ENCODE measurements around the gene PCDHGA1.
"Not testable (repeated sequence)": the region's sequence is repeated elsewhere in the genome, so short reads cannot be mapped to it uniquely, and the experiment has no call there.

PCDHGA1 gene

DNA sequence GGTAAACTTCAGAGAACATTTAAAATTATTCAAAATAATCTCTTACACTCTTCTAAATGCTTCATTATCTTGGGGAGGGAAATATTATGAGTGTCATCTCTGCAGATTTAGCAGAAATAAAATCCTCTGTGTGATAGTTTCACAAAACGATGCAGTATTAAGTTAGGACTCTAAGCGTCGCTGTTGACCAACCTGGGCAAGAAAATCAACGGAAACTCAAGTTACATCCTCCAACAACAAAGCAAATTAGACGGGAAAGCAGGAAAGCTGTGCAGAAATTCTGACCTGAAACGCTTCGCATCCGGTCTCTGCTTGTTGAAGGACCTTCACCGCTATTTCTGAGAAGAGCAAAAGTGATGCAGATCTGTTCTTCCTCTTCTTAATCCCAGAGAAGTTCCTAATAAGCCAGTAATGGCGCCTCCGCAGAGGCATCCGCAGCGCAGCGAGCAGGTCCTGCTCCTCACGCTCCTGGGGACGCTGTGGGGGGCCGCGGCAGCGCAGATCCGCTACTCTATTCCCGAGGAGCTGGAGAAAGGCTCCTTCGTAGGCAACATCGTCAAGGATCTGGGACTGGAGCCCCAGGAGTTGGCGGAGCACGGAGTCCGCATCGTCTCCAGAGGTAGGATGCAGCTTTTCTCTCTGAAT, 43.5 kb downstream of the PCDHGA1 start, which contains the start of gene PCDHGA6:
Gene PCDHGA6 (plus strand): TSS at position 219 of the 645 bp plus-strand sequence. CDS start 193 bp downstream, at position 412.
- TF ChIP-seq, protein P1, sequence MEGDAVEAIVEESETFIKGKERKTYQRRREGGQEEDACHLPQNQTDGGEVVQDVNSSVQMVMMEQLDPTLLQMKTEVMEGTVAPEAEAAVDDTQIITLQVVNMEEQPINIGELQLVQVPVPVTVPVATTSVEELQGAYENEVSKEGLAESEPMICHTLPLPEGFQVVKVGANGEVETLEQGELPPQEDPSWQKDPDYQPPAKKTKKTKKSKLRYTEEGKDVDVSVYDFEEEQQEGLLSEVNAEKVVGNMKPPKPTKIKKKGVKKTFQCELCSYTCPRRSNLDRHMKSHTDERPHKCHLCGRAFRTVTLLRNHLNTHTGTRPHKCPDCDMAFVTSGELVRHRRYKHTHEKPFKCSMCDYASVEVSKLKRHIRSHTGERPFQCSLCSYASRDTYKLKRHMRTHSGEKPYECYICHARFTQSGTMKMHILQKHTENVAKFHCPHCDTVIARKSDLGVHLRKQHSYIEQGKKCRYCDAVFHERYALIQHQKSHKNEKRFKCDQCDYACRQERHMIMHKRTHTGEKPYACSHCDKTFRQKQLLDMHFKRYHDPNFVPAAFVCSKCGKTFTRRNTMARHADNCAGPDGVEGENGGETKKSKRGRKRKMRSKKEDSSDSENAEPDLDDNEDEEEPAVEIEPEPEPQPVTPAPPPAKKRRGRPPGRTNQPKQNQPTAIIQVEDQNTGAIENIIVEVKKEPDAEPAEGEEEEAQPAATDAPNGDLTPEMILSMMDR (conservative IDR thresholded peaks at IDR 0.05; ENCODE audit: low read depth, low read length) = no peak
- H3K79me2 ChIP-seq (ENCODE audit: insufficient read depth, low read depth) = no peaks in the 10 kb centered on the region
- no peak within 1 kb of the TSS for H3K4me2 ChIP-seq
- H2AFZ ChIP-seq (ENCODE audit: low read depth) = no peak within 1 kb of the TSS
- no peak within 1 kb of the TSS for H3K27ac ChIP-seq
- H3K4me3 ChIP-seq (IDR thresholded peaks at IDR 0.05; ENCODE audit: insufficient read depth, low read depth, low read length) = no peak within 1 kb of the TSS
- H3K36me3 ChIP-seq (ENCODE audit: insufficient read depth) = no peaks in the 10 kb centered on the region
- no peaks in the 10 kb centered on the region for H3K27me3 ChIP-seq (ENCODE audit: insufficient read depth, low read depth)
- H3K4me1 ChIP-seq (ENCODE audit: low read depth, poor library complexity, severe bottlenecking) = no peaks in the 10 kb centered on the region
- H3K9ac ChIP-seq = no peak within 1 kb of the TSS
- H4K20me1 ChIP-seq (ENCODE audit: insufficient read depth) = no peaks in the 10 kb centered on the region

DNA sequence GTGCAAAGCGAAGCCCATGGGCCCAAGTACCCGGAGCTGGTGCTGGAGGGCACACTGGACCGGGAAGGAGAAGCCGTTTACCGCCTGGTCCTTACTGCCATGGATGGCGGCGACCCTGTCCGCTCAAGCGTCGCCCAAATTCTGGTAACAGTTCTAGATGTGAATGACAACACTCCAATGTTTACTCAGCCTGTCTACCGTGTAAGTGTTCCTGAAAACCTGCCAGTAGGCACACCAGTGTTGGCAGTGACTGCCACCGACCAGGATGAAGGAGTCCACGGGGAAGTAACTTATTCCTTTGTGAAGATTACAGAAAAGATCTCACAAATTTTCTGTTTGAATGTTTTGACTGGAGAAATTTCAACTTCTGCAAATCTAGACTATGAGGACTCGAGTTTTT, 44.3 kb downstream of the PCDHGA1 start:
- Histone ChIP-seq H2AFZ (ENCODE audit: low read depth) (no peak overlapping the region), H4K20me1 (ENCODE audit: insufficient read depth) (no peaks in the 10 kb centered on the region), H3K9ac (no peak overlapping the region), H3K4me1 (ENCODE audit: low read depth, poor library complexity, severe bottlenecking) (no peaks in the 10 kb centered on the region), H3K27me3 (ENCODE audit: insufficient read depth, low read depth) (no peaks in the 10 kb centered on the region), H3K36me3 (ENCODE audit: insufficient read depth) (no peaks in the 10 kb centered on the region), H3K4me2 (no peak overlapping the region), H3K4me3 (IDR thresholded peaks at IDR 0.05; ENCODE audit: insufficient read depth, low read depth, low read length) (no peak overlapping the region), H3K27ac (no peak overlapping the region), H3K79me2 (ENCODE audit: insufficient read depth, low read depth) (no peaks in the 10 kb centered on the region)
- TF ChIP-seq, protein P1 (conservative IDR thresholded peaks at IDR 0.05; ENCODE audit: low read depth, low read length) = no peak

DNA sequence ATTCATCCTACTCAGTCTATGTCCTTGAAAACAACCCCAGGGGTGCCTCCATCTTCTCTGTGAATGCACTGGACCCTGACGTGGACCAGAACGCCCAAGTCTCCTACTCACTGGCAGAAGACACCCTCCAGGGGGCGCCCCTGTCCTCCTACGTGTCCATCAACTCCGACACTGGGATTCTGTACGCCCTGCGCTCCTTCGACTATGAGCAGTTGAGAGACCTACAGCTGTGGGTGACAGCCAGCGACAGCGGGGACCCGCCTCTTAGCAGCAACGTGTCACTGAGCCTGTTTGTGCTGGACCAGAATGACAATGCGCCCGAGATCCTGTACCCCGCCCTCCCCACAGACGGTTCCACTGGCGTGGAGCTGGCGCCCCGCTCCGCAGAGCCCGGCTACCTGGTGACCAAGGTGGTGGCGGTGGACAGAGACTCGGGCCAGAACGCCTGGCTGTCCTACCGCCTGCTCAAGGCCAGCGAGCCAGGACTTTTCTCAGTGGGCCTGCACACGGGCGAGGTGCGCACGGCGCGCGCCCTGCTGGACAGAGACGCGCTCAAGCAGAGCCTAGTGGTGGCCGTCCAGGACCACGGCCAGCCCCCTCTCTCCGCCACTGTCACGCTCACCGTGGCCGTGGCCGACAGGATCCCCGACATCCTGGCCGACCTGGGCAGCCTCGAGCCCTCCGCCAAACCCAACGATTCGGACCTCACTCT, 45.3 kb downstream of the PCDHGA1 start:
- not testable (repeated sequence) for H3K4me2 ChIP-seq; H3K4me3 ChIP-seq (IDR thresholded peaks at IDR 0.05; ENCODE audit: insufficient read depth, low read depth, low read length); H3K36me3 ChIP-seq (ENCODE audit: insufficient read depth); H3K79me2 ChIP-seq (ENCODE audit: insufficient read depth, low read depth); H4K20me1 ChIP-seq (ENCODE audit: insufficient read depth); H3K9ac ChIP-seq; H2AFZ ChIP-seq (ENCODE audit: low read depth); H3K4me1 ChIP-seq (ENCODE audit: low read depth, poor library complexity, severe bottlenecking); H3K27ac ChIP-seq; H3K27me3 ChIP-seq (ENCODE audit: insufficient read depth, low read depth)

DNA sequence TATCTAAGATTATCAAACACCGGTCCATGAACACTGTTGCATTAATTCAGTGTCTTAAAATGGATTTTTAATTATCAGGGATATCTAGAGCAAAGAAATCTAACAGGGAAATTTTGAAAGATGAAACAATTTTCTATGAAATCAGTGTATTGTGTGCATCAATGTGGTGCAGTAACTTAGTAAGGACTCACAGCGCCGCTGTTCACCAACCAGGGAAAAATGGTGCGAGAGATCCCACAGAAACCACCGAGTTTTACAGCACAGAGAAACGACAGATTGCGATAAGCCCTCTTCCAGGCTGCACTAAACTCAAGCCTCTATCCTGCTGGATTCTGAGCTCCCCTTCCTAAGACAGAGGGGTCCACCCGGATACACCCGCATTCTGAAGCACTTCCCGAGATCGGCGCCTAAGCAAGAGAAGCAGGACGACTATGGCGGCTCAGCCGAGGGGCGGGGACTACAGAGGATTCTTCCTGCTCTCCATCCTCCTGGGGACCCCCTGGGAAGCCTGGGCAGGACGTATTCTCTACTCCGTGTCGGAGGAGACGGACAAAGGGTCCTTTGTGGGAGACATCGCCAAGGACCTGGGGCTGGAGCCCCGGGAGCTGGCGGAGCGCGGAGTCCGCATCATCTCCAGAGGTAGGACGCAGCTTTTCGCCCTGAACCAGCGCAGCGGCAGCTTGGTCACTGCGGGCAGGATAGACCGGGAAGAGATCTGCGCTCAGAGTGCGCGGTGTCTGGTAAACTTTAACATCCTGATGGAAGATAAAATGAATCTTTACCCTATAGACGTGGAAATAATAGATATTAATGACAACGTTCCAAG, 52.4 kb downstream of the PCDHGA1 start, which contains the start of gene PCDHGA7:
Gene PCDHGA7 (plus strand): TSS at position 274 of the 826 bp plus-strand sequence. CDS start 158 bp downstream, at position 432.
- Histone ChIP-seq H4K20me1 (ENCODE audit: insufficient read depth) (no peaks in the 10 kb centered on the region), H3K9ac (no peak within 1 kb of the TSS), H3K4me2 (no peak within 1 kb of the TSS), H2AFZ (ENCODE audit: low read depth) (no peak within 1 kb of the TSS), H3K4me1 (ENCODE audit: low read depth, poor library complexity, severe bottlenecking) (no peaks in the 10 kb centered on the region), H3K27ac (no peak within 1 kb of the TSS), H3K36me3 (ENCODE audit: insufficient read depth) (no peaks in the 10 kb centered on the region), H3K79me2 (ENCODE audit: insufficient read depth, low read depth) (no peaks in the 10 kb centered on the region), H3K4me3 (IDR thresholded peaks at IDR 0.05; ENCODE audit: insufficient read depth, low read depth, low read length) (no peak within 1 kb of the TSS), H3K27me3 (ENCODE audit: insufficient read depth, low read depth) (no peaks in the 10 kb centered on the region)
- TF ChIP-seq, protein P1 (conservative IDR thresholded peaks at IDR 0.05; ENCODE audit: low read depth, low read length) = no peak

Measured in KMS-11 (cell line).